PC-3 (cell line): Measurements from ENCODE around the gene AKNA. TPM values are rescaled to one million over a fixed set of nuclear protein-coding genes. Genes with fewer than 3 reads are reported as not detected.
A peak's percentile ranks its signal among the peaks of the same experiment; 100 is the strongest.

Experiments
- ATAC-seq: fragments of 200-7000 bp; cut with Tn5 transposase; 2 replicates; pipeline ENCODE4 v1.9.1; 2020; ENCODE audit warnings: mild to moderate bottlenecking, moderate library complexity
- BruUV-seq: library from RNA; stranded (reverse); fragments of 400-500 nt; replicated peaks from 2 replicates; lab custom pipeline; 2021; lab: Mats Ljungman, UMichigan
- CTCF ChIA-PET: fragments of 300-600 bp; sonication (Branson Sonifier 250); formaldehyde crosslinking; loops from one replicate; lab custom pipeline; 2022; ENCODE audit warnings: antibody characterized with exemption; lab: Charles Lee
- POLR2A ChIA-PET: fragments of 300-600 bp; sonication (Branson Sonifier 250); formaldehyde crosslinking; loops from one replicate; lab custom pipeline; 2022; ENCODE audit warnings: antibody characterized with exemption; ENCODE audit not compliant: unreplicated experiment; lab: Charles Lee
- DNase-seq: peaks from one replicate; pipeline ENCODE4 v3.0.0-alpha.2; 2015
- H2AFZ ChIP-seq: fragments of 300-600 bp; sonication (generic); 2 replicates; pipeline ENCODE4 v1.6.0; 2016; ENCODE audit warnings: antibody characterized with exemption, low read length
- H3F3A ChIP-seq: fragments of 300-600 bp; sonication (generic); one replicate; pipeline ENCODE4 v1.6.0; 2017; ENCODE audit warnings: antibody characterized with exemption, low read length, control low read depth, mild to moderate bottlenecking; ENCODE audit not compliant: unreplicated experiment
- H3K27ac ChIP-seq: fragments of 300-600 bp; sonication (generic); 2 replicates; pipeline ENCODE4 v1.5.1; 2016; ENCODE audit warnings: mild to moderate bottlenecking, low read length
- H3K27me3 ChIP-seq: fragments of 300-600 bp; sonication (generic); 2 replicates; pipeline ENCODE4 v1.6.1; 2016; ENCODE audit warnings: low read length, mixed read lengths
- H3K36me3 ChIP-seq: fragments of 300-600 bp; sonication (generic); 2 replicates; pipeline ENCODE4 v1.6.1; 2016; ENCODE audit warnings: low read depth, mixed run types, low read length, mixed read lengths
- H3K4me1 ChIP-seq: fragments of 300-600 bp; sonication (generic); 2 replicates; pipeline ENCODE4 v1.5.1; 2016; ENCODE audit warnings: low read length; ENCODE audit not compliant: insufficient read depth
- H3K4me2 ChIP-seq: fragments of 300-600 bp; sonication (generic); 2 replicates; pipeline ENCODE4 v1.6.0; 2016; ENCODE audit warnings: low read length
- H3K4me3 ChIP-seq: fragments of 300-600 bp; sonication (generic); 2 replicates; pipeline ENCODE4 v1.5.1; 2016; ENCODE audit warnings: mild to moderate bottlenecking, low read length, mixed read lengths
- H3K79me2 ChIP-seq: fragments of 300-600 bp; sonication (generic); 2 replicates; pipeline ENCODE4 v1.6.1; 2017; ENCODE audit warnings: low read length, mixed read lengths
- H3K9ac ChIP-seq: fragments of 300-600 bp; sonication (generic); 2 replicates; pipeline ENCODE4 v1.6.0; 2016; ENCODE audit warnings: mild to moderate bottlenecking, low read length
- H3K9me2 ChIP-seq: fragments of 300-600 bp; sonication (generic); replicated peaks from 2 replicates; pipeline ENCODE4 v1.6.1; 2016; ENCODE audit warnings: mixed run types, low read length, mixed read lengths
- H3K9me3 ChIP-seq: fragments of 300-600 bp; sonication (generic); 2 replicates; pipeline ENCODE4 v1.6.1; 2016; ENCODE audit warnings: low read length, mixed read lengths
- H4K20me1 ChIP-seq: fragments of 300-600 bp; sonication (generic); 2 replicates; pipeline ENCODE4 v1.6.1; 2016; ENCODE audit warnings: low read length, mixed read lengths
- EZH2 ChIP-seq: fragments of 300-600 bp; sonication (generic); IDR thresholded peaks from one replicate; pipeline ENCODE4 v1.6.1; 2017; ENCODE audit warnings: antibody characterized with exemption, mild to moderate bottlenecking, low read length; ENCODE audit not compliant: unreplicated experiment
- EZH2phosphoT487 ChIP-seq: fragments of 300-600 bp; sonication (generic); IDR thresholded peaks from 2 replicates; pipeline ENCODE4 v1.6.1; 2018; ENCODE audit warnings: mild to moderate bottlenecking, antibody characterized with exemption, low read length, borderline replicate concordance
- intact Hi-C: fragments of 100-400 bp; cut with micrococcal nuclease; formaldehyde crosslinking; loops from 2 replicates; pipeline ENCODE4 v1.9.0; 2023
- total RNA-seq: library from RNA; depleted of rRNA; stranded (reverse); fragments of >200 nt; gene quantifications from 2 replicates; pipeline ENCODE4 v1.2.3, GENCODE V29; 2014
- TF ChIP-seq, protein P1 (sequence below): fragments of 300-600 bp; sonication (generic); conservative IDR thresholded peaks from 2 replicates; pipeline ENCODE4 v1.5.1; 2017; ENCODE audit warnings: antibody characterized with exemption, low read depth, mild to moderate bottlenecking, low read length

The AKNA gene
- total RNA-seq, 1 experiment from 2014 or later = 9.1 TPM

GRCh38 chr9:114349713-114350480 is 37.9 kb downstream of the AKNA start:
- H4K20me1 ChIP-seq = no peaks in the 10 kb centered on the region
- H3K27ac ChIP-seq = peak overlapping the region; percentile 29; the same call in 1 of the 2 replicates
- H3K9me2 ChIP-seq = no peaks in the 10 kb centered on the region
- no peaks in the 10 kb centered on the region for H3K9me3 ChIP-seq
- H3K4me1 ChIP-seq = peaks cover 12% of the 10 kb centered on the region
- H3K4me3 ChIP-seq = no peak overlapping the region
- no peaks in the 10 kb centered on the region for H3K27me3 ChIP-seq
- DNase-seq (no peak), ATAC-seq (no peak)
- TF ChIP-seq, protein P1, sequence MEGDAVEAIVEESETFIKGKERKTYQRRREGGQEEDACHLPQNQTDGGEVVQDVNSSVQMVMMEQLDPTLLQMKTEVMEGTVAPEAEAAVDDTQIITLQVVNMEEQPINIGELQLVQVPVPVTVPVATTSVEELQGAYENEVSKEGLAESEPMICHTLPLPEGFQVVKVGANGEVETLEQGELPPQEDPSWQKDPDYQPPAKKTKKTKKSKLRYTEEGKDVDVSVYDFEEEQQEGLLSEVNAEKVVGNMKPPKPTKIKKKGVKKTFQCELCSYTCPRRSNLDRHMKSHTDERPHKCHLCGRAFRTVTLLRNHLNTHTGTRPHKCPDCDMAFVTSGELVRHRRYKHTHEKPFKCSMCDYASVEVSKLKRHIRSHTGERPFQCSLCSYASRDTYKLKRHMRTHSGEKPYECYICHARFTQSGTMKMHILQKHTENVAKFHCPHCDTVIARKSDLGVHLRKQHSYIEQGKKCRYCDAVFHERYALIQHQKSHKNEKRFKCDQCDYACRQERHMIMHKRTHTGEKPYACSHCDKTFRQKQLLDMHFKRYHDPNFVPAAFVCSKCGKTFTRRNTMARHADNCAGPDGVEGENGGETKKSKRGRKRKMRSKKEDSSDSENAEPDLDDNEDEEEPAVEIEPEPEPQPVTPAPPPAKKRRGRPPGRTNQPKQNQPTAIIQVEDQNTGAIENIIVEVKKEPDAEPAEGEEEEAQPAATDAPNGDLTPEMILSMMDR = no peak
- TF ChIP-seq EZH2 = no peak
- TF ChIP-seq EZH2phosphoT487 = no peak
- ChIA-PET POLR2A (no interaction called here), CTCF (no interaction called here)
- H2AFZ ChIP-seq = no peak overlapping the region
- H3K4me2 ChIP-seq = no peak overlapping the region
- H3K79me2 ChIP-seq = no peaks in the 10 kb centered on the region
- H3K36me3 ChIP-seq = no peaks in the 10 kb centered on the region; the same call in 1 of the 2 replicates
- H3K9ac ChIP-seq = no peak overlapping the region
- BruUV-seq = no TSS peak
- no peaks in the 10 kb centered on the region for H3F3A ChIP-seq
- intact Hi-C loops = no loop called here

GRCh38 chr9:114348906-114349482 is 38.8 kb downstream of the AKNA start:
- H3K79me2 ChIP-seq = no peaks in the 10 kb centered on the region
- ChIA-PET CTCF (no interaction called here), POLR2A (no interaction called here)
- H3K4me2 ChIP-seq = no peak overlapping the region
- H3F3A ChIP-seq = no peaks in the 10 kb centered on the region
- TF ChIP-seq EZH2 (no peak), EZH2phosphoT487 (no peak)
- TF ChIP-seq, protein P1 = no peak
- no TSS peak for BruUV-seq
- H3K27ac ChIP-seq = peak overlapping the region; percentile 29; the same call in 1 of the 2 replicates
- H2AFZ ChIP-seq = no peak overlapping the region
- no peaks in the 10 kb centered on the region for H3K9me2 ChIP-seq
- H3K9ac ChIP-seq = no peak overlapping the region
- H3K27me3 ChIP-seq = no peaks in the 10 kb centered on the region
- peaks cover 12% of the 10 kb centered on the region for H3K4me1 ChIP-seq
- intact Hi-C loops = no loop called here
- H3K36me3 ChIP-seq = no peaks in the 10 kb centered on the region; the same call in 1 of the 2 replicates
- ATAC-seq = peak; percentile 87
- H3K9me3 ChIP-seq = no peaks in the 10 kb centered on the region
- H3K4me3 ChIP-seq = no peak overlapping the region
- H4K20me1 ChIP-seq = no peaks in the 10 kb centered on the region
- DNase-seq = peak; percentile 72
